ENCODE data around the gene LYPD6B.

- no peak for TF ChIP-seq CTCF (IDR thresholded peaks at IDR 0.05; ENCODE audit: insufficient read depth, low read length, poor library complexity, severe bottlenecking)
- TF ChIP-seq EZH2phosphoT487 (conservative IDR thresholded peaks at IDR 0.05; ENCODE audit: low read length), result no peak
These were observed 153.4 kb downstream of the LYPD6B start for GRCh38 chr2:149191915-149192314.
